Measurements from ENCODE around the gene MED31.

GRCh38 chr17:6633263-6633662 lies 18.1 kb downstream of the MED31 start:
- TF ChIP-seq GATA3 (IDR thresholded peaks at IDR 0.05; ENCODE audit: low read depth, low read length): no peak
- no peak for TF ChIP-seq GATA2 (IDR thresholded peaks at IDR 0.05; ENCODE audit: low read depth, low read length)

All from SH-SY5Y (cell line).